ENCODE measurements around the gene MMP2.

The MMP2 gene

DNA sequence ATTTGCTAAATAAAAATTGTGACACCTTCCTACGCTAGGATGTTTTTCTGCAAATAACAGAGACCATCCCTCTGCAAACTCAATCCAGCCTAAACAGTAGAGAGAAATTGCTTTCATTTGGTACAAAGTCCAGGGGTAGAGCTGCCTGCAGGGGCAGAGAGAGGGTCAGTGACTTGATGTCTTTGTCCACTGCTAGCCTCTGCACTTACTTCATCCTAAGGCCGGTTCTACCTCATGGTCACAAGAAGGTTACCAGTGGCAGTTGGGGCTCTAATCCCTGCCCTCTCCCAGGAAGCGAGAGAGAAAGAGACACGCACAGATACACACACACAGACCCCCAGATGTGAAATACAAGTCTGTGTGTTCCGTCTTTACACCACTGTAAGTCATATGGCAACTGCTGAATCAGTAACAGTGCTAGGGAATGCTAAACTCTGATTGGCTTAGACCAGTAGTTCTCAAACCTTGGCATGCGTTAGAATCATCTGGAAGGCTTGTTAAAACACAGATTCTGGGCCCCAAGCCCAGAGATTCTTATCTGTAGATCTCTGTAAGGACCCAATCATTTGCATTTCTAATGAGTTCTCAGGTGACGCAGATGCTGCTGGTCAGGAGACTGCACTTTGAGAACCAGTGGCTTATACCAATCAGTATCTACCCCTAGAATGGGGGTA is 16.8 kb downstream of the MMP2 start:
- no peak for DNase-seq

DNA sequence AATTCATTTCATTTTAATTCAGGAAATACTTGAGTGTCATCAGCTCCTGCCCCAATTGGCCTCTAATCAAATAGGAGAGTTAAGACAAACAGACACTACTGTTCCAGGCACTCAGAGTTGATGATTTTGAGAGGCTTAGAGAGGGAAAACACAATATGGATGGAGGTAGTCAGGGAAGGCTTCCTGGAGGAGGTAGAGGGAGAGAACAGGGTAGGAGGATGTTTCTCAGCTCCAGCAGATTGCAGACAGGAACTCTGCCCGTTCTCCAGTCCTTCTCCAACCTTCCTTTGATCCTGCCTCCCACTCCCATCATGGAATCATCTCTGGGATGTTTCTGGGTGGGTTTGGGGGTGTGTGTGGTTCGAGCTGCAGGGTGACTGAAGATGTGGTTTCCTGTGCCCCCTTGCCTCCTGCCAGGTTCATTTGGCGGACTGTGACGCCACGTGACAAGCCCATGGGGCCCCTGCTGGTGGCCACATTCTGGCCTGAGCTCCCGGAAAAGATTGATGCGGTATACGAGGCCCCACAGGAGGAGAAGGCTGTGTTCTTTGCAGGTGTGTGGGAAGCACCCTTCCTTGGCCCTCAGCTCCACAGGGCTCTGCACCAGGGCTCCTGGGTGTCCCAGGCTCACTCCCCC is 17.6 kb downstream of the MMP2 start:
- DNase-seq = no peak

DNA sequence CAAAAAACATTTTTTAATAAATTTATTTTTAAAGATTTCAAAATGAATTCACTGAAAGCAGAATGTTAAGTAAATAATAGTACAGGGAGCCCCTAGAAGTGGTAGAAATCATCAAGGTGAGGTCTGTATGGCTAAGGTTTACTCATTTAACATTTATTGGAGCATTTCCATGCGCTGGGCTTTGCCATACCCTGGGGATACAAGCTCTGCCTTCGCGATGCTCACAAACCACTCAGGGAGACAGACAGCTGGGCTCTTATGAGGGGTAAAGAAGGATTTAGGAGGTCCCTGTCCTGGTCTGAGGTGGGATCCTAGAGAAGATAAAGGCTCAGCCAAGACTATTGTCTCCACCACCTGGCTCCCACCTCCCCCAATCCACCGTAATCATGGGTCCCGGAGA is 18.6 kb downstream of the MMP2 start:
- no peak for DNase-seq

DNA sequence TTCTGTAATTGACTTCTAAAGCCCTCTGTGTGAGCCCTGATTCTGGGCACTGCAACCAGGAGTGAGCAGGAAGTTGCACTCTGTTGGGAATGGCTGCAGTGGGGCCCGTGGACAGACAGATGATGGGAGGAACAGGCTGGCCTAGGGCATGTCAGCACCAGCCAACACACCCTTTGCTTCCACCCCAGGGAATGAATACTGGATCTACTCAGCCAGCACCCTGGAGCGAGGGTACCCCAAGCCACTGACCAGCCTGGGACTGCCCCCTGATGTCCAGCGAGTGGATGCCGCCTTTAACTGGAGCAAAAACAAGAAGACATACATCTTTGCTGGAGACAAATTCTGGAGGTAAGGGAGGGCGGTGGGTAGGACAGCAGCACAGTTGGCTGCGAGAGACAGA is 19.1 kb downstream of the MMP2 start:
- no peak for DNase-seq

DNA sequence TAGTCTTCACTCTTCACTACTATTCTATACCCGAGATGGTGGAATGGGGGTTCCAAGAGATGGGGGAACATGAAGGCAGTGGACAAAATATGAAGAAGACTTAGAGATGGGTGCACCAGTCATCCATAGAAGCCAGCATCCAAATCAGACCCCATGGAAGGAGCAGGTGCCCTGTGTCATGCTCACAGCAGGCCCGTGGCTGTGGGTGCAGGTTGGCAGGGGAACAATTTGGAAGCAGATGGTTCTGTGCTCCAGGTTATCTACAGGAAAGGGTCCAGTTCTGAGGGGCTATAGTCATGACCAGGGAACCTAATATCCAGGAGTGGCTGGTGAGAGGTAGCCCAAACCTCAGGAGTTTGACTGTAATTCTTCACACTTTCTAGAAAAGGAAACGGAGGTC is 20.3 kb downstream of the MMP2 start:
- DNase-seq = no peak

- DNase-seq = no peak
Measured at GRCh38 chr16:55499951-55500529, 21.0 kb downstream of the MMP2 start.

- DNase-seq = no peak
Measured at GRCh38 chr16:55500530-55501011, 21.6 kb downstream of the MMP2 start.

- no peak for DNase-seq
Measured at GRCh38 chr16:55501549-55502322, 22.7 kb downstream of the MMP2 start.

DNA sequence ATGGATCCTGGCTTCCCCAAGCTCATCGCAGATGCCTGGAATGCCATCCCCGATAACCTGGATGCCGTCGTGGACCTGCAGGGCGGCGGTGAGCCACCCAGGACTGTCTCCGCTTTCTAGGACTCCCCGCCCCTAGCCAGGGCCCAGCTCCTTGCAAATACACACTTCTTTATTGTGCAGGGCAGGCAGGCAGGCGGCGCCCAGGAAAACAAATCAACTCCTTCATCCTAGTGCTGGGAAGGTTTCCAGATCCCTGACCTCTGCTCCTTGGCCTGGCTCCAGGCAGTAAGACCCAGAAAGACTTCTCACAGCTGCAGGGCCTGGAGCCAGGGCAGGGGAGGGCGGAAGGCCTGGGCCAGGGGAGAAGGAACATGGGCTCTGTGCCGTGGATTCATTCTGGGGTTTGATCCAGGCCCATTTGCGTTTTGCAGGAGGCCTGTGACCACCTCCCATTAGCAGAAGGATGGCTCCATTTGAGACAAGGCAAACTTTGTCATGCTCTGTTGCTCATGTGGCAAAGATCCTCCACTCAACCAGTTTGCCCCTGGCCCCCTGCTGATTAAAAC is 23.9 kb downstream of the MMP2 start:
- DNase-seq = peak; percentile 13

DNA sequence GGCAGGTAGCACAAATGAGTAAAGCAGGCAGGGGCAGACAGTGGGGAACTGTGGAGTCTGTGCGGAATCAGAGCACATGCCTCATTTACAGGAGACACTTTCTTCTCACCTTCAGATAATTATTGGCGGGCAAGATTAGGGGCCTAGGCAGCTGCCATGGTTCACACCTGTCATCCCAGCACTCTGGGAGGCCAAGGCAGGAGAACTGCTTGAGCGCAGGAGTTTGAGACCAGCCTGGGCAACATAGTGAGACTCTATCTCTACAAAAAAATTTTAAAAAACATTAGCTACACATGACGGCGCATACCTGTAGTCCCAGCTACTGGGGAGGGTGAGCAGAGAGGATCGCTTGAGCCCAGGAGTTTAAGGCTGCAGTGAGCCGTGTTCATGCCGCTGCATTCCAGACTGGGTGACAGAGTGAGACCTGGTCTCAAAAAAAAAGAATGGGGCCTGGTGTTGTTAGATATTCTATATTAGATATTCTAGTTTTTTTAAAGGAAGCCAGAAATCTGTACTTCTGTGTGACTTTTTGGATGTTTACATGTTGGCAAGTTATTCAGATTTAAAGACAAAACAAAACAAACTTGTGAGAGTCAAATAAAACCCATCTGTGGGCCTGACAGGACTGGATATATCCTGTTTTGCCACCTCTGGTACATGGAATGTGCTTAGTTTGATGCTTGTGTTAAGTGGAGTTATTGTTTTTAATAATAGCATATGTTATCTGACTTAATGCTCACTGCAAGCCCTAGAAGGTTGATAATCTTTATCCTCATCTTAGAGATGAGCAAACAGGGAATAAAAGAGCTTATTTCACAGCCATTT is 24.9 kb downstream of the MMP2 start:
- no peak for DNase-seq

DNA sequence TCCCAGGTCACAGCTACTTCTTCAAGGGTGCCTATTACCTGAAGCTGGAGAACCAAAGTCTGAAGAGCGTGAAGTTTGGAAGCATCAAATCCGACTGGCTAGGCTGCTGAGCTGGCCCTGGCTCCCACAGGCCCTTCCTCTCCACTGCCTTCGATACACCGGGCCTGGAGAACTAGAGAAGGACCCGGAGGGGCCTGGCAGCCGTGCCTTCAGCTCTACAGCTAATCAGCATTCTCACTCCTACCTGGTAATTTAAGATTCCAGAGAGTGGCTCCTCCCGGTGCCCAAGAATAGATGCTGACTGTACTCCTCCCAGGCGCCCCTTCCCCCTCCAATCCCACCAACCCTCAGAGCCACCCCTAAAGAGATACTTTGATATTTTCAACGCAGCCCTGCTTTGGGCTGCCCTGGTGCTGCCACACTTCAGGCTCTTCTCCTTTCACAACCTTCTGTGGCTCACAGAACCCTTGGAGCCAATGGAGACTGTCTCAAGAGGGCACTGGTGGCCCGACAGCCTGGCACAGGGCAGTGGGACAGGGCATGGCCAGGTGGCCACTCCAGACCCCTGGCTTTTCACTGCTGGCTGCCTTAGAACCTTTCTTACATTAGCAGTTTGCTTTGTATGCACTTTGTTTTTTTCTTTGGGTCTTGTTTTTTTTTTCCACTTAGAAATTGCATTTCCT is 26.5 kb downstream of the MMP2 start:
- DNase-seq = no peak

DNA sequence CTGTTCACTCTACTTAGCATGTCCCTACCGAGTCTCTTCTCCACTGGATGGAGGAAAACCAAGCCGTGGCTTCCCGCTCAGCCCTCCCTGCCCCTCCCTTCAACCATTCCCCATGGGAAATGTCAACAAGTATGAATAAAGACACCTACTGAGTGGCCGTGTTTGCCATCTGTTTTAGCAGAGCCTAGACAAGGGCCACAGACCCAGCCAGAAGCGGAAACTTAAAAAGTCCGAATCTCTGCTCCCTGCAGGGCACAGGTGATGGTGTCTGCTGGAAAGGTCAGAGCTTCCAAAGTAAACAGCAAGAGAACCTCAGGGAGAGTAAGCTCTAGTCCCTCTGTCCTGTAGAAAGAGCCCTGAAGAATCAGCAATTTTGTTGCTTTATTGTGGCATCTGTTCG is 27.1 kb downstream of the MMP2 start:
- peak; percentile 75 for DNase-seq

- DNase-seq = no peak
Measured at GRCh38 chr16:55506708-55507107, 27.7 kb downstream of the MMP2 start.

DNA sequence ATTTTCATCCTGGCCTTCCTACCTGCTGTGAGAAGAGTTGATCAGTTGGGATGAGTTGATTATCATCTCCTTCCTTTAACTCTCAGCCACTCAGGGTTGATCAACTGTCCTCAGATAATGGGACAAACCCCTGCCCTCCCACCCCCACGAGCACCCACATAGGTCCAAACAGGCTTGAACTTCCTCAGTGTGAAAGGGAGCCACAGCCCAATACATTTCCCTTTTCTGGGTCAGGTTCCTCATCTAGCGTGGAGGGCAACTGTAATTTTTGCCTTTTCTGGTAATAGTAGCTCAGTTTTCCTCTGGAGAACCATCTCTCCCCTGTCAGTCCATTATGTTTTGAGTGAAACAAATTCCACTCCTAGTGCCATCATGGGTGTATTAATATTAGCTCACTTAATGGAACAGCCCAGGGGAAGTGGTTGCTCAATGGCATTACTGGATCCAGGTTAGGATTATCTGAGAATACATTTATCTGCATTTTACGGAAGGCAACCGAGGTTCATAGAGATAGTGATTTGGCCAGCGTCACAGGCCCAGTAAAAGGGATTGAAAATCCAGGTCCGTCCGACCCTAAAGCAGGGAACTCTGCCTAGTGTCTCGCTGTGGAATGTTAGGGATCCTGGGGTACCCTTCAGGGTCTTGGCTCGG is 29.4 kb downstream of the MMP2 start:
- DNase-seq = no peak

GRCh38 chr16:55508941-55509931 is 30.2 kb downstream of the MMP2 start, which contains the start of gene LPCAT2:
TSS of gene LPCAT2 (plus strand) at chr16:55509072. CDS start at chr16:55509182, 110 bp downstream.
- DNase-seq = peak; percentile 67

GRCh38 chr16:55510185-55510805 is 31.3 kb downstream of the MMP2 start:
- no peak for DNase-seq

GRCh38 chr16:55512941-55513340 is 33.9 kb downstream of the MMP2 start:
- DNase-seq = no peak

DNA sequence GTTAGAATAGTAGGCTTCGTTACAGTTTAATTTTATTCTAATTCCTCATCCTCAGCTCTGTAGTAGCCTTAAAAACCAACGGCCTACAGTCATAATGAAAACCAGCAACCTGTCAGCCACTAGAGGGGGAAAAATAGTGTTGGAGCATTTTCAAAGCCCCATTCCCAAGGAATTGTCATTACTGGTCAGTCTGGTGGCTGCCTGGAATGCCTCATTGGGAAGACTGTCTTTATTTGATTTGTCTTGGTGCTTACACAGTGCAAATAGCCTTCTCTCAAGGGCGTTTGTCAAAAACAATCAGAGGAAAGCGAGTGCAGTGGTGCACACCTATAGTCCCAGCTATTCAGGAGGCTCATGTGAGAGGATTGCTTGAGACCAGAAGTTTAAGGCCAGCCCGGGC is 34.6 kb downstream of the MMP2 start:
- no peak for DNase-seq

- DNase-seq = no peak
Measured at GRCh38 chr16:55515111-55515510, 36.1 kb downstream of the MMP2 start.
